Measurements from ENCODE around the gene CERK.

CERK gene

DNA sequence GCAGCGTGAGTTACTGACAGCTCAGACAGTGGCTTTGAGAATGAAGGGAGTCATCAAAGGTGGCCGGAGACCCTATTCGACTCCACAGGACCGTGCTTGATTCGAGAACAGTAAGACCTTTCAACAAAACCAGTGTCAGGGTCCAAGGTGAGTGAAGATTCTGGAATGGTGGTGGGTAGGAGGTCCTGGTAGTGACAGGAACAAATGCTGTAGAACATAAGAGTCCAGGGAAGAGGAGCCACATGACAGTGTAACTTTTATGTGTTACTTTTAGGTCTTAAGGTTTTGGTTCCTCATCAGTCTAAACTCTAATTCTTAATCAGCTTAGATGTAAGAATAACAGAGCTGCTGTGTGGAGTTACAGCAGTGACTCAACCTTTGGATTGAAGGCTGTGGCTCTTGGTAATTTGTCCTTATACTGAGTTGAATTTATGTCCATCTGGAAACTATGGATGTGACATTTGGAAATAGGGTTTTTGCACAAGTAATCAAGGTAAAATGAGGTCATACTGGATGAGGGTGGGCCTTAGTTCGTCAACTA lies 26.2 kb upstream of the CERK start:
- no peak for DNase-seq

DNA sequence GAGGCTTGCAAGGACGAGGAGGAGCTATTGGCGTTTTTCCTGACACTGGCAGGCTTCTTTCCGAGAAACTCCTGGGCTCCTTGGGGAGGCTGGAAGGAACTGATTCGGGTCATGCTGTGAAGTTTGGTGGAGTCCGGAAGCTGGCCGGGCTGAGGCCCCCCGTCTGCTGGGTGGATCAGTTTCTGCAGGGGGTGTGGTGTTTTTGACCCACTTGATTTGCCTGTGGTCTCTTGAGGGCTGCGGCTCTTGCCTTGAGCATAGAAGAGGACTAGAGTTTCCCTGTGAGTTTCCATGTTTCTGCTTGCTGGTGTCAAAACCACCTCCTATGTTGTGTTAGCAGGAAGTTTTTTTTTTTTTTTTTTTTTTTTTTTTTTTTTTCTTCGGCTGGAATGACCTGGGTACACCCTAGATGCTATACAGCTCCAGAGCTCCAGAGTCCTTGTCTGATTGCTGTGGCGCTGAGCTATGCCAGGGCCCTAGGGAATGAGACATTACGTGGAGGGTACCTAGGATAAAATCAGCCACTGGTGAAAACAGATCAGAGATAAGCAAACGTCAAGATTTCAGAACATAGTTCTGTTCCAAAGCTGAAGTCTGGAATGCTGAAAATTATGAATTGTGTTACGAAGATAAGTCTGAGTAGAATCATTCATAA lies 25.1 kb upstream of the CERK start:
- no peak for DNase-seq

DNA sequence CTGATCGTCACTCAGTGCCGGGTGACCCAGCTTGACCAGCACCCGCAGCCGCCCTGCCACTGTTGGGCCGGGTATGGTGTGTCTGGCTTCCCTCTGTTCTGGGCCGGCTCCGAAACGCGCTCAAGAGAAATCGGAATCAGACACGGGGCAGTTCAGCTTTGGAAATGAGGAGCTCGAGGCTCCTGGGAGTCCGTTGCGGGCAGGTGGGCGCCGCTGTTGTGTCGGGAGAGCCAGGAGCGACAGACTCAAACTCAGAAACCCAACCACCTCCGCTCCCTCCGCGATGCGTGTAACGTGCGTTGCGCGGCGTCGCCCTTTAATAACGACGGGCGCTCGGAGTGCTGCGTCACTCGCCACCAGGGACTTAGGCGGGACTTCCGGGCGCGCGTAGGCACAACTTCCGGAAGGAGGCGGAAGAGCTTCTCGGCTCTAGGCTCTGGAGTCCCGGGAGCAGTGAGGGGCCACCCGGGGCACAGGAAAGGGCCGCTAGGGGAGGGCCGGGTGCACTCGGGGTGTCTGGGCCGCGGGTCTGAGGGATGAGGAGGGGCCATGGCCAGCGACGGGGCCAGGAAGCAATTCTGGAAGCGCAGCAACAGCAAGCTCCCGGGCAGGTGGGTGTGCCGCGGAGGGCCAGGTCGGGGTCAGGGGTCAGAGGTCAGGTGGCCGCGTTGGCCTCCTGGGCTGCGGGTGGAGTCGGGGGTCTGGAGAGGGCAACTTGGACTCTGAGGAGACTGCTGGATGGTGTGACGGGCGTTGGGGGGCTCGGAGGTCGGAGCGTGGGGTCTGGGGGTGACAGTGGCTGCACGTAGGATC lies 24.4 kb upstream of the CERK start, which contains the start of gene TBC1D22A:
TBC1D22A (plus strand) TSS at position 413 of the 813 bp plus-strand sequence; CDS start at position 550, 137 bp downstream.
- DNase-seq: peak; percentile 93

DNA sequence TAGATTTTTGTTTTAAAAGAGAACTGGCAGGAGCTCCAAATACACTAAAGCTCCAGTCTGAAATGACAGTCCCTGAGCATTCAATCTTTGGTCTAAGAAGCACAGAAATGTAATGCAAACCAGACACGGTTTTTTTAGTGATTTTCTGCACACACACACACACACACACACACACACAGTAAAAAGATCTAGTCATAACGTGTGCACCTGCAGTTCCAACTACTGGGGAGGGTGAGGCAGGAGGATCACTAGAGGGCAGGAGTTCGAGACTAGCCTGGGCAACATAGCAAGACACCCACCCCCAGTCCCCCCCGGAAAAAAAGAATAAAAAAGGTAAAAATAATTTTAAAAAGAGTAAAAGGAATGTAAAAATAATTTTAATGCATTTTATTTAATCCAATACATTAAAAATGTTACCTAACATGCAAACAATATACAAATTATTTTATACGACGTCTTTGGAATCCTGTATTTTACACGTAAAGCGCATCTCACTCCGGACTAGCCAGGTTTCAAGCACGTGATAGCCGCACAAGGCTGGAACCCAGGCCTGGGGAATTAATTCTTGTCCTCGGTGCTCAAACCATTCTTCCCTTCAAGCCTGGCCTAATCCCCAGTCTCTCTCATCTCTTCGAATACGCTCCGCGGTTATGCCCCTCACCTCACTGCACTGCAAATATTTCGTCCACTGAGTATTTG lies 23.6 kb upstream of the CERK start:
- no peak for DNase-seq

DNA sequence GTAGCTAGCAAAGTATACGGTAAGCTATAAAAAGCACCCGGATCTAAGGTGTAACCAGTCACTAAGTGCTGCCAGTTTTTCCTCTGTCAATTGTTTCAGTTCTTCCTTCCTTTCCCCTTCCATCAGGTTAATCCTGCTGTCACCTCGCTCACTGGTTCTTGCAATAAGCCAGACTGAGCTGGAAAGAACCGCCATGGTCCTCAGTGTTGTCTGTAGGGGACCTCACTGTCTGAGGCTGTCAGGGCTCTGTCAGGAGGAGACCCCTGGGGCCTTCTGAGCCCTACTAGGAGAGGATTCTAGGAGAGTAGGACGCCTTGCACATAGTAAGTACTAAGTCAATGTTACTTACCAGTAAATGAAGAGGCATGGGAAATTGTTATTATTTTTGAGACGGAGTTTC lies 23.0 kb upstream of the CERK start:
- DNase-seq: no peak

DNA sequence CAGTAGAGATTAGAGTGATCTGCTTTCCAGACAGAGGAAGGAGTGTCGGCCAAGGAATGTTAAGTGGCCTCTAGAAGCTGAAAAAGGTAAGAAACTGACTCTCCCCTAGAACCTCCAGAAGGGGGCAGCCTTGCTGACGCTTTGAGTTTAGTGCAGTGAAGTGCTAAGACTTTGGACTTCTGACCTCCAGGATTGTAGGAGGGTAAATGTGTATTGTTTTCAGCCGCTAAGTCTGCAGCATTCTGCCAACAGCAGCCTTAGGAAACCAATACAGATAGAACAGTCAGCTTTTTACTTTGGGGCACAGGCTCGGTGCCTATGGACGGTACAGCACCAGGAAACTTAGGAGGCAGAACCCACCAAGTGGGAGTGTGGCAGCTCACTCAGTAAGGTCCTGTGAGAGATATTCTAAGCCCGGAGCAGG lies 20.8 kb upstream of the CERK start:
- DNase-seq: peak; percentile 45

DNA sequence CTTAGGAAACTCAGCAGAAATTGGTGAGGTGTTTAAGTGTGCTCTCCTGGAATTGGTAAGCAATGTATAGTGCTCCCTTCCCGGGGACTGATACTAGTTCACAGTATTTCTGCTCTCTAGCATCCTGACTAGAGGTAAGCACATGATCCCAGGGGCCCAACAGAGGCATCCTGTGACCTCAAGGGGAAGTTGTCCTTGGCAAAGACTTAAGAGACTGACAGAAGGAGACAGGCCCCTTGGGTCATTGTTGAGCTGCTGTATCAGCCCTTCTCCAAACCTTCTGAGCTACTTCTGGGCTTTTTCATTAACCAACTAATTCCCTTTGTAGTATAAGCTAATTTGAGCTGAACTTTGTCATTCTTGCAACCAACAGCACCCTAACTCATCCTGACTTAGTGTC lies 20.1 kb upstream of the CERK start:
- DNase-seq: no peak

DNA sequence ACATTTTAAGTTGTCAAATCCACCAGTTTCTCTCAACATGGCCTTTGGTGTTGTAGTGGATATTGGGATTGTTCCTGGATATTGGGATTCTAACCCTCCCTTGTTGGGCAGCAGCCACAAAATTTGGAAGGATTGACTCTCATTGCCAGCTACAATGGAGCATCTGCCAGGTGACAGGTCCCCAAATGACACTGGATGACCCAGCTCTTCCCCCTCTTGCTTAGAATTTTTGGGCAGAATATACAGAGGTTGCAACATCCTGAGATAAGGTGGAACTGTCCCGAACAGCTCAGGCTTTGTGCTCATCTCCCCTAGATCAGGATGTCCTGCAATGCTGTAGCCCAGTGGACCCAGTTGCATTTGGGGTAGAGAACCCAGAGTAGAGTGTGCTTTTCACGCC lies 19.1 kb upstream of the CERK start:
- DNase-seq: no peak

DNA sequence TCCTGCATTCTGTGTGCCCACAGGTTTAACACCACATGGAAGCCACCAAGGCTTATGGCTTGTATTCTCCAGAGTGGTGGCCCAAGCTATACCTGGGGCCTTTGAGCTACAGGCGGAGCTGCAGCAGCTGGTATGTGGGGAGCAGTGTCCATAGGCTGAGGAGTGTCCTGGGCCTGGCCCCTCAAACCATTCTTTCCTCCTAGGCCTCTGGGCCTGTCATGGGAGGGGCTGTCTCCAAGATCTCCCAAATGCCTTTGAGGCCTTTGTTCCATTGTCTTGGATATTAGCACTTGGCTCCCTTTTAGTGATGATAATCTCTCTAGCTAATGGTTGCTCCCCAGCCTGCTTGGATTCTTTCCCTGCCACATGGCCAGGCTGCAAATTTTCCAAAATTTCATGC lies 18.0 kb upstream of the CERK start:
- no peak for DNase-seq

DNA sequence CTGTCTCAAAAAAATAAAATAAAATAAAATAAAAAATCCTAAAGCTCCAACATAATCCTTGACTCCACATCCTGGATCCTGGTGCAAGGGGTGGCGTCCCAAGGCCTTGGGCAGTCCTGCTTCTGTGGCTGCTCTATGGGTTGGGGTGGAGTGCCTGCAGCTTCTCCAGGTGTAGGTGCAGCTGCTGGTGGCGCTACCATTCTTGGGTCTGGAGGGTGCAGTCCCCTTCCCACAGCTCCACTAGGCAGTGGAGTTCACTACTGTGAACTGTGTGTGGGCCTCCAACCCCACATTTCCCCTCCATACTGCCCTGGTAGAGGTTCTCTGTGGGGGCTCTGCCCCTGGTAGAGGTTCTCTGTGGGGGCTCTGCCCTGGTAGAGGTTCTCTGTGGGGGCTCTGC lies 17.5 kb upstream of the CERK start:
- DNase-seq: no peak

DNA sequence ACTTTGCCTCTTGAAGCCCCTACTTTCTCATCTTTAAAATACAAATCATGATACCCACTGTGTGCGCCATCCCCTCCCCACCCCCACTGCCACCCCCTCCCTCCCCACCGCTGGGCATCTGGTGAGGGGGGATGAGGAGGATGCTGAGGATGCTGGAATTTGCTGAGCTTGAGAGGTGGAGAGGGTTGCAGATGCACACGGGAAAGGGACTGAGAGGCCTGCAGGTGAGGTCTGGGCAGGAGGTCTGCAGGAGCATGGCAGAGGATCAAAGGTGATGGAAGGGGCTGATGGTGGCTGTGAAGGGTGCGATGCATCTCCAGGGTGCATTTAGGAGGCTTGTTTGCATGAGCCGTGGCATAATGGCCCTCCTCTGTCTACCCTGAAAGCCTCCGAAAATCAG lies 16.8 kb upstream of the CERK start:
- DNase-seq: no peak

DNA sequence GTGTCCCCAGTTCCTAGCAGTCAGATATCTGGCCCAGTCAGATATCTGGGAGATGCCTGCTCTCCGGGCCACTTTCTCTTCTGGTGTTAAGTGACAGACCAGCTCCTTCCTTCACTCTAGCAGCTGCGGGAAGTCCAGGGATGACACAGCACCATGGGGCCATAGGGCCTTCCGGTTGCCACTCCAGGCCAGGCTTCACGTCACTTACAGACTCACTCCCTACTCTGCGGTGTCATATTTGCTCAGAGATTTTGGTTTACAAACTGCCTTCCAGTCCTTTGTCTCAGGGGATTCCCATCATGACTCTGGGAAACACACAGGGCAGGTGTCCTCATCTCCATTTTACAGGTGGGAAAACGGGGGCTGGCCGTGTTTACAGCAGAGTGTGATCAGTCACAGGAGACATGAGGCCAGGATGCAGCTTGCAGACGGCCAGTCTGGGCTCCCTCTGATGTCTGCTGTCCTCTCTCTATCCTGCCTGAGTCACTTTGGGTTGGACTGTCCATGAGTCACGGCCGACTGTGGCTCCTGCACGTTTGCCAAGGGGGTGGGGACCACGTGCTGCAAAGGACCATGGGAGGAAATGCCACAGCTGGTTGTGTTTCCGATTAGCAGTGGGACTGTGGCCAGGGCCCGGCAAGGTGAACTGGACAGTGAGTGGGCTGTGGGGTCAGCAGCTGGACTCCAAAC lies 16.2 kb upstream of the CERK start:
- DNase-seq: peak; percentile 97

DNA sequence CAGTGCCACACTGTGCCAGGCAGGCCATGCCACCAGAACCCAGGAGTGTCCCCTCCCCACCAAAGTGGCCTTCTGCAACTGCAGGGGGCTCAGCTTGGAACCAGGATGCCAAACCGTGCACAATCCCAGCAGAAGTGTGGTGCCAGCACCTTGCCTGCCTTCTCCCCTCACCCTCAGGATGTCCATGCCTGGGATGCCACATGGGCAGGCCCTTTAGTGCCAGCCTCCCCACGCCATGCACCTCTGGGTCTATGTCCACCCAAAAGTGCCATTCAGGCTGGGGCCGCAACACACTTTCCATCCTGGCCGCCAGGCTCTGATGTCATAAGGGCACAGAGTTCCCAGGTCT lies 15.7 kb upstream of the CERK start:
- no peak for DNase-seq

DNA sequence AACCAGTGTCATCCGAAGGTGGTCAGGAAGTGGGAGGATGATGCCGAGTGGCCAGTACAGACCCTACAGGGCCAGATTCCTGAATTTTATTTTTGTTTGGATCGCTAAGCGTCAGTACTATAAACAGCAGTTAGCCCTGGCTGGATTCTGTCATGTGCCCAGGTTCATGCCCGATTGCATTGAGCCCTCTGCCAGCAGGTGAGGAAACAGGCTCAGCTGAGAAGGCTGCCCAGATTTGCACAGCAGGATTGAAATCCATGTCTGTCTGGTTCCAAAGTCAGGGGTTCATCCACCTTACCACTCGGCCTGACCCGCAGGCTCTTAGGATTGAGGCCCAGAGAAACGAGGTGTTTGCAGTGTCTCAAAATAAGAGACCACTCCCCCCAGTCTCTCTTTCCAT lies 15.3 kb upstream of the CERK start:
- no peak for DNase-seq

DNA sequence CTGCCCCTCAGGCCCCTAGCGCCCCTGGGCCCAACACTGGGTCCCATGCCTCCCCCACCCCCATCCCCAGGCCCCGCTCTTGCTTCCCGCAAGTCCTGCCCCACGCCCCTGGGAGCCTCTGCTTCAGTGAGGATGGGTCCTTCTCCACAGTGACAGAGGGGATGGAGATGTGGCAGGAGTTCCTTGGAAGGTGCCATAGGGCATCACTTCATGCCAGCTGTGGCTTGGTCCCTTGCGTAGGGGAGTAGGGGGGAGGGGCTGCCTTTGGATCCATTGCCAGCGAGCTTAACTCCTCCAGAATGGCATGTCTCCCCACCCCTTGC lies 14.9 kb upstream of the CERK start:
- DNase-seq: no peak

DNA sequence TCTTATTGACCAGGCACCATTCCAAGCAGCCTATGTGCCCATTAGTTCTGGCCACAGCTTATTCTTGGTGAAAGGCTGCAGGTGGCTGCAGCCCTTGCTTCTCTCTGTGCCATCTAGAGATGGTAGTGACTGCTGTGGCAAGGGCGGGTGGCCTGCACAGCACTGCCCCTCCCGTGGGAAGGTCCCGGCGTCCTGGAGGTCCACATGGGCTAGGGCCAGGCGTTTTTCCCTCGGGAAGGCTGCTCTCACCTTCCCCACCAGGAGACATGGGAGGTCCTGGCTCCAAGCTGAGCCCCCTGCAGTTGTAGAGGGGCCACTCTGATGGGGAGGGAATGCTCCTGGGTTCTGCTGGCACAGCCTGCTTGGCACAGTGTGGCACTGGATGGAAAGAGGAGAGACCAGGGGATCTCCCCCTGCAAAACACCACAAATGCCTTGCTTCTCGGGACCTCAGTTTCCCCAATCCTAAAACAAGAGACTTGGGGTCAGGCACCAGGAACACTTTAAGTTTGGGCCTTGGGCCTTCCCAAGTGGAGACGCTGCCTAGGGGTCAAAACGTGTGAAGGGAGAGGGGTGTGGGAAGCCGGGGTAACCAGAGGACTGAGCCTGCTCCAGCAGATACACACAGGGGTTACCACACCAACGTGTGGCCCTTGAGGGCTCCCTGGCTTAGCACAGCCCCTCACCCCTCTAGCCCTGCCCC lies 14.4 kb upstream of the CERK start:
- DNase-seq: no peak

DNA sequence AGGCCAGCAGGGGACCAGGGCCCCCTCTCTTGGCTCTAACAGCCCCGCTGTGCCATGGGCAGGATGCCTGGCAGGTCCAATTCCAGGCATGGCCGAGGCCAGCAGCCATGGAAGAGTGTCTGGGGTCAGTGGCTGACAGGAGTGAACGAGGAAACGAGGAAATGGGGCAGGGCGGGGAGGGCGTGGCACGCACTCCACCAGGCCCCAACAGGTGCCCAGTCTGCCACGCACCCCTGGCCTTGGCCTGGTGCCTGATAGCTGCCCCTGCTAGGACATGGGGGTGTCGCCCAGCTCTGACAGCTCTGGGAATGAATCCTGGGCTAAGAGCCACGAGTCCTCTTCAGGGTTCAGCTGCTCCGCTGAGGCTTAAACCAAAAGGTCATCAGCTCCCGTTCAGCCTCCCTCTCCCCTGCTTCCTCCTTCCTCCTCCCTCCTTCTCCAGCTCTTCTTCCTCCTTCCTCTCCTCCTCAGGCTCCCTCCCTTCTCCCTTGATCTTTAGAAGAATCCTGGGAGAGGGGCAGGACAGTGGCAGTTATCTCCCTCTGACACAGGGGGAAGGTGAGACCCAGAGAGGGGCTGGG lies 12.9 kb upstream of the CERK start:
- no peak for DNase-seq

DNA sequence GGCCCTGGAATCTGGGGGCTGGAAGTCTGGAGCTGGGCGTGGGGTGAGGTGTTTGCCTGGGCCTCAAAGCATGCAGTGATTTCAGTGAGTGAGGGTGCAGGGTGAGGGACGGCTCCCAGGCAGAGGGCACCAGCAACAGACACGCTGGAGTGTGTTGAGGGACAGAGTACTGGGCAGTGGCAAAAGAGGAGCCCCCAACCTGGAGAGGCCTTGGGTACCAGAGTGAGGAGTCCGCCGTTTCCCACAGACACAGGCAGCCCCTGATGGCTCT lies 12.4 kb upstream of the CERK start:
- no peak for DNase-seq

DNA sequence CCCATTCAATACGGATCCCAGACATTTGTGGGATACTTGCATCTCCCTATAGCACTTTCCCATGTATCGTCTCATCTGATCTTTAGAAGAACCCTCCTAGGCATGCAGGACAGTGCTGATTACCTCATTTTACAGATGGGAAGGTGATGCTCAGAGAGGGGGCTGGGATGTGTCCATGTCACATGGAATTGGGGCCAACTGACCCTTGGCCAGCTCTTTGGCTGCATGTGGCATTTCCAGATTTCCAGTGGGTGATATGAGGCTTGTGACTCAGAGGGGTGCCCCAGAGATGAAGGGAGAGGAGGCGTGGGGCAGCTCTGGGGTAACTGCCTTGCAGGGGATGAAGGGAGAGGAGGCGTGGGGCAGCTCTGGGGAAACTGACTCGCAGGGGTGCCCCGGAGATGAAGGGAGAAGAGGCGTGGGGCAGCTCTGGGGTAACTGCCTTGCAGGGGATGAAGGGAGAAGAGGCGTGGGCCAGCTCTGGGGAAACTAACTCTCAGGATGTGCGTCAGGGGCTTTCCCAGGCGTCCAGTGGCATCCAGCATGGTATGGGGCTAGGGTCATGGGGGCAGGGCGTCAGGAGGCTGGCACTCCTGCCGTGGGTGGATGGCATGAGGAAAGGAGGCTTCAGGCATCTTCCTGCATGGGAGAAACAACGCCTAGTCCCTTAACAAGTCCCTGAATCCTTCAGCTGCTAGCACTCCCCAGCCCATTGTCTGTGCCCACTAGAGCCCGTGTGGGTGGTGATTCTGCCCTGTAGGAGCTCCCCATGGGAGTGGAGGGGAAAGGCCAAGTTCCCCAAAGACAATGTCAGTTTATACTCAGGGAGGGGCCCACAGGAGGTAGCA lies 11.9 kb upstream of the CERK start:
- DNase-seq: no peak

DNA sequence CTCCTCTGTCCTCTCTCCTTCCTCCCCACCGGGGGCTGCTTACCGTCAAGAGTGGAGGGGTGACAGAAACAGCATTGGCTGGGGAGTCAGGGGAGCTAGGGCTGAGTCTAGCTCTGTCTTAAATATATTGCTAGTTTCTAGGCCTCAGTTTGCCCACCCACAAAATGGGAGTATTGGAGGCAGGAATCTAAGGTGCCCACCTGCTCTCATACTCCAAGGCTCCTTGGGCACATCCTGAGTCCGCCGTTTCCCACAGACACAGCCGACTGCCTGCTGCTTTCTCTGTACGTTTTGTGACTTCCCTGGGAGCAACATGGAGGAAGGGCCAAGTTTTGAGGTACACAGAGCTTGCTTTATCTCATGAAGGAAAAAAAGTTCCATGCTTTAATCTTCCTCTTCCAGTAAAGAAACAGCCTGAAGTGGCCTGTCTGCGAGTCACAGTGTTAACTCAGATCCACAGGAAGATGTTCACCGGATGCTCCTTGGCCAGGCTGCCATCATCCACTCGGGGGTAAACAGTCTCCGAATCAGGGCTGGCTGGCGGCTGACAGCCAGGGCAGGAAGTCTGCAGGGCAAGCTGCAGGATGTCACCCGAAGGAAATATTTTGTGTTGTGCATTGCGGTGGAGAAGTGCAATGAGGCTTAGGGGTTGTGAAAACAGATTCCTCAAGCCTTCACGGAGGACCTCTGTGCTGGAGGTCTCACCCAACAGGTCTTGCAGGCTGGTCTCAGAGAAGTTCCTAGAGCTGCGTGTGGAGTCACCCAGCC lies 11.0 kb upstream of the CERK start:
- peak; percentile 36 for DNase-seq
